ENCODE data around the gene CAMK2D. TPM values are rescaled to one million over a fixed set of nuclear protein-coding genes. Genes with fewer than 3 reads are reported as not detected.

CAMK2D gene
- total and polyA plus RNA-seq, 2 experiments from 2014 or later, result 36.8 to 99.1 TPM

DNA sequence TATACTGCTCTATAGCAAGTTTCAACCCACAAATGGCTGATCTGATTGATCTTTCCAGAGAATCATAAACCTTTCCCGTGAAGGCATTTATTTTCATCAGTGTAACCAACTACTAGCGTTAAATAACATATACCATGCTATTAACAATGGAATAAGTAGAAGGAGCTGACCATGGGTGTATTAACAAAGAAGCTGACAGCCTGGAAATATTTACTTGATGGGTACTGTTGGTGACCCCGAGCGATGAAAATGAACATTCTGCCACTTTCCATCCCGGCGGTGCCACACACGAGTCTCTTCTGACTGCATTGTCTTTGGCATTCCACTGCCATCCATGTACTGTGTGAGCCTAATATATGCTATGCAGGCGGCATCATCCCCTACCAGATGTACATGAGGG, 304.4 kb downstream of the CAMK2D start:
- Histone ChIP-seq H3K27ac (no peak overlapping the region), H3K79me2 (no peaks in the 10 kb centered on the region), H3K9me2 (replicated peaks; ENCODE audit: insufficient read depth) (no peaks in the 10 kb centered on the region), H3K9me3 (ENCODE audit: low read depth) (no peaks in the 10 kb centered on the region), H3K4me3 (no peak overlapping the region), H3K27me3 (no peaks in the 10 kb centered on the region), H3K36me3 (replicated peaks; ENCODE audit: insufficient read depth, low read depth) (no peaks in the 10 kb centered on the region), H3K4me2 (no peak overlapping the region), H4K20me1 (ENCODE audit: insufficient read depth, poor library complexity, severe bottlenecking) (no peaks in the 10 kb centered on the region), H3K4me1 (ENCODE audit: insufficient read depth) (no peaks in the 10 kb centered on the region), H2AFZ (no peak overlapping the region)
- TF ChIP-seq, protein P1, sequence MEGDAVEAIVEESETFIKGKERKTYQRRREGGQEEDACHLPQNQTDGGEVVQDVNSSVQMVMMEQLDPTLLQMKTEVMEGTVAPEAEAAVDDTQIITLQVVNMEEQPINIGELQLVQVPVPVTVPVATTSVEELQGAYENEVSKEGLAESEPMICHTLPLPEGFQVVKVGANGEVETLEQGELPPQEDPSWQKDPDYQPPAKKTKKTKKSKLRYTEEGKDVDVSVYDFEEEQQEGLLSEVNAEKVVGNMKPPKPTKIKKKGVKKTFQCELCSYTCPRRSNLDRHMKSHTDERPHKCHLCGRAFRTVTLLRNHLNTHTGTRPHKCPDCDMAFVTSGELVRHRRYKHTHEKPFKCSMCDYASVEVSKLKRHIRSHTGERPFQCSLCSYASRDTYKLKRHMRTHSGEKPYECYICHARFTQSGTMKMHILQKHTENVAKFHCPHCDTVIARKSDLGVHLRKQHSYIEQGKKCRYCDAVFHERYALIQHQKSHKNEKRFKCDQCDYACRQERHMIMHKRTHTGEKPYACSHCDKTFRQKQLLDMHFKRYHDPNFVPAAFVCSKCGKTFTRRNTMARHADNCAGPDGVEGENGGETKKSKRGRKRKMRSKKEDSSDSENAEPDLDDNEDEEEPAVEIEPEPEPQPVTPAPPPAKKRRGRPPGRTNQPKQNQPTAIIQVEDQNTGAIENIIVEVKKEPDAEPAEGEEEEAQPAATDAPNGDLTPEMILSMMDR (IDR thresholded peaks at IDR 0.05; ENCODE audit: poor library complexity), result no peak
- TF ChIP-seq EZH2 (IDR thresholded peaks at IDR 0.05; ENCODE audit: borderline replicate concordance) (no peak), EZH2phosphoT487 (IDR thresholded peaks at IDR 0.05; ENCODE audit: low read depth, severe bottlenecking, unreplicated experiment) (no peak)
- DNase-seq (ENCODE audit: low spot score), result no peak
- WGBS (ENCODE audit: low lambda C conversion rate, missing lambda C conversion rate), result 95% methylated on average over 8 of the region's 8 CpGs

DNA sequence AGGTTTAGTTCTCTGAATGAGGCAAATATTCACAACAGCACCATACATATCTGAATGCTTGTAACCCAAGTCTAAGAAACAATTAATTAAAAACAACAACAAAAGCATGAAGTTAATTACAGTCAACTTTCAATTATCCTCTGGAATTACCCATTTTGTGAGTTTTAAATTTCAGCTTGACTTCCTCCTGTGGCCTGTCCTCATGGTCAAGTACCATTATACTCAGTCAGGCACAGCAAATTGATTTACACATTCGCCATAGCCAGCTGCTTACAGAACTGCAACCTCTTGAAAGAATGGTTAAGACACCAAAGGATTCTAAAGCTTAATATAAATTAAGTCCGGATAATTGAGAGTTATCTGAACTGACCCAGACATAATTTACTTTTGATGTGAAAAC, 306.5 kb downstream of the CAMK2D start:
- Histone ChIP-seq H3K79me2 (no peaks in the 10 kb centered on the region), H3K27ac (no peak overlapping the region), H3K4me2 (no peak overlapping the region), H3K4me3 (no peak overlapping the region), H3K4me1 (ENCODE audit: insufficient read depth) (no peaks in the 10 kb centered on the region), H3K36me3 (replicated peaks; ENCODE audit: insufficient read depth, low read depth) (no peaks in the 10 kb centered on the region), H3K9me2 (replicated peaks; ENCODE audit: insufficient read depth) (no peaks in the 10 kb centered on the region), H3K9me3 (ENCODE audit: low read depth) (no peaks in the 10 kb centered on the region), H2AFZ (no peak overlapping the region), H4K20me1 (ENCODE audit: insufficient read depth, poor library complexity, severe bottlenecking) (no peaks in the 10 kb centered on the region), H3K27me3 (no peaks in the 10 kb centered on the region)
- TF ChIP-seq, protein P1 (IDR thresholded peaks at IDR 0.05; ENCODE audit: poor library complexity), result no peak
- no peak for TF ChIP-seq EZH2phosphoT487 (IDR thresholded peaks at IDR 0.05; ENCODE audit: low read depth, severe bottlenecking, unreplicated experiment)
- TF ChIP-seq EZH2 (IDR thresholded peaks at IDR 0.05; ENCODE audit: borderline replicate concordance), result no peak
- 83% methylated on average over 2 of the region's 2 CpGs for WGBS (ENCODE audit: low lambda C conversion rate, missing lambda C conversion rate)
- DNase-seq (ENCODE audit: low spot score), result no peak

DNA sequence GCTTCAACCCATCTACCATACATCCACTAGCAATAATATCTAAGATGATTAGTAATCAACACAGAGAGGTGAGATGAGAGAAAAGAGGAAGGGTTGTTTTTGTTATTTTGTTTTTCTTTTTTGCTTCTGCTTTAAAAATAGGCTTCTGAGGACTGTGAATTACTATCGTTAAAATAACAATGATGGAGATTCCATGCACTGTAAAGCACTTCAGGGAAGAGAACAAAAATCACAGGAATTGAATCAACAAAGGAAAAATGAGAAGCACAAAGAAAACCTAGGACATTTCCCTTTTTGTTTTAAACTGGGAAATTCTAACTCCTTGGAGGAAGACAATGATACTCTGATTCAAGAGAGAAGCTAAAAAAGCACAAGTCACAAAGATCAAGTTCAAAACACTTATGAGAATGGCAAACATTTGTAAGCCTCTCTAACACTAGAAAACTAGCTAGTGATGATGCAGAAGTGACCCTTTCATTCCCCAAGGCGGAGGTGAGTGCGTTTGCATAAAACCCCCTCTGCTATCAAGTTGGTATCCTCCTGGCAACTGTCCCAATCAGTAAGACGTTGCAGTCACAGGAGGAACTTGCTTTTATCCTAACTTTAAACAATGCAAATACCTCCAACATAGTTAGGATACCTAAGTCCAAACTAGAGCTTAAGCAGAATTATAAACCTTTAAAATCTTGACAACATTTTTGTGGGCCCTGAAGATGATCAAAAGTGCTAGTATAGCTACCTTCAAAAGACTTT, 308.5 kb downstream of the CAMK2D start:
- H3K27me3 ChIP-seq, result no peaks in the 10 kb centered on the region
- H3K4me3 ChIP-seq, result no peak overlapping the region
- H3K9me2 ChIP-seq (replicated peaks; ENCODE audit: insufficient read depth), result no peaks in the 10 kb centered on the region
- H3K4me2 ChIP-seq, result no peak overlapping the region
- peak overlapping the region; percentile 11 for H3K27ac ChIP-seq
- no peaks in the 10 kb centered on the region for H3K36me3 ChIP-seq (replicated peaks; ENCODE audit: insufficient read depth, low read depth)
- H4K20me1 ChIP-seq (ENCODE audit: insufficient read depth, poor library complexity, severe bottlenecking), result no peaks in the 10 kb centered on the region
- TF ChIP-seq EZH2phosphoT487 (IDR thresholded peaks at IDR 0.05; ENCODE audit: low read depth, severe bottlenecking, unreplicated experiment), result no peak
- no peak for TF ChIP-seq EZH2 (IDR thresholded peaks at IDR 0.05; ENCODE audit: borderline replicate concordance)
- TF ChIP-seq, protein P1 (IDR thresholded peaks at IDR 0.05; ENCODE audit: poor library complexity), result no peak
- 32% methylated on average over 4 of the region's 4 CpGs for WGBS (ENCODE audit: low lambda C conversion rate, missing lambda C conversion rate)
- H2AFZ ChIP-seq, result no peak overlapping the region
- H3K9me3 ChIP-seq (ENCODE audit: low read depth), result no peaks in the 10 kb centered on the region
- DNase-seq (ENCODE audit: low spot score), result no peak
- no peaks in the 10 kb centered on the region for H3K79me2 ChIP-seq
- H3K4me1 ChIP-seq (ENCODE audit: insufficient read depth), result no peaks in the 10 kb centered on the region

Measured in hepatocyte (in vitro differentiated cells).